GM08714 (cell line): ENCODE data around the gene C16orf82.

Experiments used
- H3K4me3 ChIP-seq: fragments of 200-500 bp; sonication (Bioruptor generic); 2 replicates; pipeline ENCODE4 v1.5.1; 2014; ENCODE audit warnings: mild to moderate bottlenecking, low read length, inconsistent platforms
- ZNF274 ChIP-seq: IDR thresholded peaks from 2 replicates; pipeline ENCODE4 v1.6.1; 2012; ENCODE audit warnings: mild to moderate bottlenecking, low read depth, low read length

The C16orf82 gene

GRCh38 chr16:27108051-27108770, 41.5 kb downstream of the C16orf82 start:
- no peak overlapping the region for H3K4me3 ChIP-seq
- TF ChIP-seq ZNF274 = no peak

GRCh38 chr16:27108826-27109665, 42.3 kb downstream of the C16orf82 start:
- TF ChIP-seq ZNF274 = no peak
- no peak overlapping the region for H3K4me3 ChIP-seq

- TF ChIP-seq ZNF274 = no peak
- no peak overlapping the region for H3K4me3 ChIP-seq
Measured at GRCh38 chr16:27109666-27110523, 43.2 kb downstream of the C16orf82 start.

- TF ChIP-seq ZNF274 = no peak
- H3K4me3 ChIP-seq = no peak overlapping the region
Measured at GRCh38 chr16:27110524-27110896, 43.8 kb downstream of the C16orf82 start.

GRCh38 chr16:27111486-27111885, 44.8 kb downstream of the C16orf82 start:
- TF ChIP-seq ZNF274 = no peak
- H3K4me3 ChIP-seq = no peak overlapping the region

GRCh38 chr16:27112093-27112811, 45.5 kb downstream of the C16orf82 start:
- no peak for TF ChIP-seq ZNF274
- no peak overlapping the region for H3K4me3 ChIP-seq

GRCh38 chr16:27113341-27113841, 46.7 kb downstream of the C16orf82 start:
- H3K4me3 ChIP-seq = no peak overlapping the region

GRCh38 chr16:27114006-27114405, 47.3 kb downstream of the C16orf82 start:
- TF ChIP-seq ZNF274 = no peak
- no peak overlapping the region for H3K4me3 ChIP-seq

More at GRCh38 chr16:27113341-27113841, 46.7 kb downstream of the C16orf82 start:
- TF ChIP-seq ZNF274 = no peak

GRCh38 chr16:27118526-27118925, 51.8 kb downstream of the C16orf82 start:
- no peak overlapping the region for H3K4me3 ChIP-seq
- TF ChIP-seq ZNF274 = no peak
